ENCODE results near the gene IL25. TPM values are rescaled to one million over a fixed set of nuclear protein-coding genes. Genes with fewer than 3 reads are reported as not detected.

IL25 gene
- total and polyA plus RNA-seq, 2 of the 8 experiments (the other 6 are each of a cell fraction or from before 2014, with no cell fraction given): not detected

- TF ChIP-seq NANOG (IDR thresholded peaks at IDR 0.05; ENCODE audit: insufficient read depth, low read depth, low read length, poor library complexity, severe bottlenecking): no peak
- no peak for TF ChIP-seq EZH2 (IDR thresholded peaks at IDR 0.05; ENCODE audit: low read depth, low read length, severe bottlenecking)
- TF ChIP-seq SIRT6 (IDR thresholded peaks at IDR 0.05; ENCODE audit: low read length): no peak
- TF ChIP-seq RNF2 (IDR thresholded peaks at IDR 0.05; ENCODE audit: borderline replicate concordance, low read depth, low read length, missing control alignments, poor library complexity, severe bottlenecking): no peak
- no peak for TF ChIP-seq SAP30 (IDR thresholded peaks at IDR 0.05; ENCODE audit: insufficient read depth, insufficient replicate concordance, low read length)
- TF ChIP-seq CBX5 (IDR thresholded peaks at IDR 0.05; ENCODE audit: low read depth, low read length): no peak
- TF ChIP-seq KDM4A (IDR thresholded peaks at IDR 0.05; ENCODE audit: low read depth, low read length, severe bottlenecking): no peak
Observed at GRCh38 chr14:23403139-23403438, 30.5 kb downstream of the IL25 start (continued).

Data from H1 (cell line).